ENCODE data around the gene GPR143.

GRCh38 chrX:9770319-9770718, 4.7 kb upstream of the GPR143 start:
- TF ChIP-seq, protein P1, sequence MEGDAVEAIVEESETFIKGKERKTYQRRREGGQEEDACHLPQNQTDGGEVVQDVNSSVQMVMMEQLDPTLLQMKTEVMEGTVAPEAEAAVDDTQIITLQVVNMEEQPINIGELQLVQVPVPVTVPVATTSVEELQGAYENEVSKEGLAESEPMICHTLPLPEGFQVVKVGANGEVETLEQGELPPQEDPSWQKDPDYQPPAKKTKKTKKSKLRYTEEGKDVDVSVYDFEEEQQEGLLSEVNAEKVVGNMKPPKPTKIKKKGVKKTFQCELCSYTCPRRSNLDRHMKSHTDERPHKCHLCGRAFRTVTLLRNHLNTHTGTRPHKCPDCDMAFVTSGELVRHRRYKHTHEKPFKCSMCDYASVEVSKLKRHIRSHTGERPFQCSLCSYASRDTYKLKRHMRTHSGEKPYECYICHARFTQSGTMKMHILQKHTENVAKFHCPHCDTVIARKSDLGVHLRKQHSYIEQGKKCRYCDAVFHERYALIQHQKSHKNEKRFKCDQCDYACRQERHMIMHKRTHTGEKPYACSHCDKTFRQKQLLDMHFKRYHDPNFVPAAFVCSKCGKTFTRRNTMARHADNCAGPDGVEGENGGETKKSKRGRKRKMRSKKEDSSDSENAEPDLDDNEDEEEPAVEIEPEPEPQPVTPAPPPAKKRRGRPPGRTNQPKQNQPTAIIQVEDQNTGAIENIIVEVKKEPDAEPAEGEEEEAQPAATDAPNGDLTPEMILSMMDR (conservative IDR thresholded peaks at IDR 0.05; ENCODE audit: low read depth, low read length) = no peak
- TF ChIP-seq USF2 (IDR thresholded peaks at IDR 0.05; ENCODE audit: low read depth, low read length) (no peak), POLR2A (IDR thresholded peaks at IDR 0.05; ENCODE audit: low read depth, low read length) (no peak), RAD21 (IDR thresholded peaks at IDR 0.05; ENCODE audit: low read length) (no peak), SMC3 (IDR thresholded peaks at IDR 0.05; ENCODE audit: low read depth, low read length) (no peak), RFX5 (IDR thresholded peaks at IDR 0.05; ENCODE audit: low read depth, low read length) (no peak), MAZ (IDR thresholded peaks at IDR 0.05; ENCODE audit: borderline replicate concordance, low read depth, low read length) (no peak), CEBPB (IDR thresholded peaks at IDR 0.05; ENCODE audit: low read depth, low read length) (no peak), MAFK (IDR thresholded peaks at IDR 0.05; ENCODE audit: low read depth, low read length) (no peak)
